ENCODE results near the gene KSR2. TPM values are rescaled to one million over a fixed set of nuclear protein-coding genes. Genes with fewer than 3 reads are reported as not detected.

The KSR2 gene
- total and polyA plus RNA-seq, 4 donors: 0.09 to 1.8 (median 0.37) TPM

DNA sequence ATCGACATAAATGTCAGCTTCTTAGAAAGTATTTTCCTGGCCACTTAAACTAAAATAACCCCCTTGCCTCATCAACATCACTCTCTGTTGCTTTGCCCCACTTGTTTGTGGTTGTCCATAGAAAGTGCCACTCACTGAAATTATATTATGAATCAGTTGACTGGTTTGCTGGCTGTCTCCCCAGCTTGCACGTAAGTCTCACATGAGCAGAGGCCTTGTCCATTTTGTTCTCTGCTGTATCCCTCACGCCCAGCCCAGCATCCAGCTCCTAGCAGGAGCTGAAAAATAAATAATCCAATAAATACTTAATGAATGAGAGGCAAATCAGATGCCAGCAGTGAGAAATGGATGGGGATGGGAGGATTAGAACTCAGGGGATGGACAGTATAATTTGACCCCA lies 159.3 kb downstream of the KSR2 start:
- Histone ChIP-seq H3K4me3 (no peak overlapping the region), H3K36me3 (ENCODE audit: control insufficient read depth in 4 of 4, insufficient read depth in 4 of 4, low read length in 4 of 4) (no peaks in the 10 kb centered on the region), H3K9me3 (ENCODE audit: control insufficient read depth in 4 of 4, insufficient read depth in 3 of 4, low read length in 3 of 4) (peaks cover 0 to 3% (median 0%) of the 10 kb centered on the region in 4 donors), H3K9ac (ENCODE audit: insufficient read depth in 1 of 2, low read length in 2 of 2) (no peak overlapping the region), H3K27me3 (ENCODE audit: control insufficient read depth in 3 of 3, insufficient read depth in 3 of 3, low read length in 2 of 3) (no peaks in the 10 kb centered on the region), H3K4me1 (ENCODE audit: control insufficient read depth in 5 of 5, insufficient read depth in 5 of 5, low read length in 5 of 5) (no peaks in the 10 kb centered on the region), H3K27ac (ENCODE audit: low read depth in 1 of 2, low read length in 1 of 2) (no peak overlapping the region)
- DNase-seq: no peak
- no peak for ATAC-seq (ENCODE audit: insufficient read depth, low FRiP score)
- TF ChIP-seq, protein P1, sequence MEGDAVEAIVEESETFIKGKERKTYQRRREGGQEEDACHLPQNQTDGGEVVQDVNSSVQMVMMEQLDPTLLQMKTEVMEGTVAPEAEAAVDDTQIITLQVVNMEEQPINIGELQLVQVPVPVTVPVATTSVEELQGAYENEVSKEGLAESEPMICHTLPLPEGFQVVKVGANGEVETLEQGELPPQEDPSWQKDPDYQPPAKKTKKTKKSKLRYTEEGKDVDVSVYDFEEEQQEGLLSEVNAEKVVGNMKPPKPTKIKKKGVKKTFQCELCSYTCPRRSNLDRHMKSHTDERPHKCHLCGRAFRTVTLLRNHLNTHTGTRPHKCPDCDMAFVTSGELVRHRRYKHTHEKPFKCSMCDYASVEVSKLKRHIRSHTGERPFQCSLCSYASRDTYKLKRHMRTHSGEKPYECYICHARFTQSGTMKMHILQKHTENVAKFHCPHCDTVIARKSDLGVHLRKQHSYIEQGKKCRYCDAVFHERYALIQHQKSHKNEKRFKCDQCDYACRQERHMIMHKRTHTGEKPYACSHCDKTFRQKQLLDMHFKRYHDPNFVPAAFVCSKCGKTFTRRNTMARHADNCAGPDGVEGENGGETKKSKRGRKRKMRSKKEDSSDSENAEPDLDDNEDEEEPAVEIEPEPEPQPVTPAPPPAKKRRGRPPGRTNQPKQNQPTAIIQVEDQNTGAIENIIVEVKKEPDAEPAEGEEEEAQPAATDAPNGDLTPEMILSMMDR (IDR thresholded peaks at IDR 0.05; ENCODE audit: control extremely low read depth, extremely low read depth): no peak
- WGBS, 2 donors: 75 to 78% methylated on average over 3 of the region's 3 CpGs

DNA sequence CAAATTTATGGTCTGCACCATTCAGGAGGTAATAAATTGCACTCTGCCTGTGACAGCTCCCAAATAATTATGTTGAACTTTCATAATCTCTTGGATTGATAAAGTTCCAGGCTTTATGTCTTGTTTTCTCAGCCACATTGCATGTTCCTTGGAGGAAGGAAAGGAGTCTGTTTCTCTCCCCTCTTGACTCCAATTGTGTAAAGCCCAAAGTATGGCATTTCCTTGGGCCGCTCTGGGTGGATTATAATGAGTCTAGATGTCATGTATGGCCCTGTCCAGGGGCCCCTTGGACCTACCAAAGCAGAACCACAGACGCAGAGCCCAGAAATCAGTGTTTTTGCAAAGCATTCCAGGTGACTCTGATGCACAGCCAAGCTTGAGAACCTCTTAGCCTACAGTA lies 160.8 kb downstream of the KSR2 start:
- peaks cover 0 to 3% (median 0%) of the 10 kb centered on the region in 4 donors for H3K9me3 ChIP-seq (ENCODE audit: control insufficient read depth in 4 of 4, insufficient read depth in 3 of 4, low read length in 3 of 4)
- H3K4me3 ChIP-seq: no peak overlapping the region
- ATAC-seq (ENCODE audit: insufficient read depth, low FRiP score) (no peak), DNase-seq (no peak)
- no peak overlapping the region for H3K9ac ChIP-seq (ENCODE audit: insufficient read depth in 1 of 2, low read length in 2 of 2)
- H3K4me1 ChIP-seq (ENCODE audit: control insufficient read depth in 5 of 5, insufficient read depth in 5 of 5, low read length in 5 of 5): no peaks in the 10 kb centered on the region
- TF ChIP-seq, protein P1 (IDR thresholded peaks at IDR 0.05; ENCODE audit: control extremely low read depth, extremely low read depth): no peak
- 28 to 57% methylated on average over 2 of the region's 2 CpGs for WGBS, 2 donors
- no peaks in the 10 kb centered on the region for H3K36me3 ChIP-seq (ENCODE audit: control insufficient read depth in 4 of 4, insufficient read depth in 4 of 4, low read length in 4 of 4)
- H3K27ac ChIP-seq (ENCODE audit: low read depth in 1 of 2, low read length in 1 of 2): no peak overlapping the region
- no peaks in the 10 kb centered on the region for H3K27me3 ChIP-seq (ENCODE audit: control insufficient read depth in 3 of 3, insufficient read depth in 3 of 3, low read length in 2 of 3)

DNA sequence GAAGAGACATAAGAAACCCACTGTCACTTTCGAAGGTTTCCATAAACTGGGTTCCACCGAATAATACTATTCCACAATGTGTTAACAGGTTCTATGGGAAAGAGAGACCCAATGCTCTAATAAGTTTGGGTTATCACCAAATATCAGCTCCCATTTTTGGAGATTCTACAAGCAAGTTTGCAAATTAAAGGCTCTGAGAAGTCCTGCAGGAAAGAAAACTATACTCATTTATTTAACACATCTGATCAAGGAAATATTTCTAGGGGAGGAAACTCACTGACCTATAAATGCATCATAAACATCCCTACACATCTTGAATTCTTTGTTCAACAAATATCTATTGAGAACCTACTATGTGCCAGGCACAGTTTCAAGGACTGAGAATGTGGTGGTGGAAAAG lies 161.4 kb downstream of the KSR2 start:
- H3K27ac ChIP-seq (ENCODE audit: low read depth in 1 of 2, low read length in 1 of 2): no peak overlapping the region
- DNase-seq: no peak
- ATAC-seq (ENCODE audit: insufficient read depth, low FRiP score): no peak
- H3K4me3 ChIP-seq: no peak overlapping the region
- WGBS, 2 donors: 94 to 96% methylated on average over 2 of the region's 2 CpGs
- H3K9me3 ChIP-seq (ENCODE audit: control insufficient read depth in 4 of 4, insufficient read depth in 3 of 4, low read length in 3 of 4): peaks cover 0 to 3% (median 0%) of the 10 kb centered on the region in 4 donors
- TF ChIP-seq, protein P1 (IDR thresholded peaks at IDR 0.05; ENCODE audit: control extremely low read depth, extremely low read depth): no peak
- H3K36me3 ChIP-seq (ENCODE audit: control insufficient read depth in 4 of 4, insufficient read depth in 4 of 4, low read length in 4 of 4): no peaks in the 10 kb centered on the region
- no peaks in the 10 kb centered on the region for H3K4me1 ChIP-seq (ENCODE audit: control insufficient read depth in 5 of 5, insufficient read depth in 5 of 5, low read length in 5 of 5)
- no peaks in the 10 kb centered on the region for H3K27me3 ChIP-seq (ENCODE audit: control insufficient read depth in 3 of 3, insufficient read depth in 3 of 3, low read length in 2 of 3)
- no peak overlapping the region for H3K9ac ChIP-seq (ENCODE audit: insufficient read depth in 1 of 2, low read length in 2 of 2)

DNA sequence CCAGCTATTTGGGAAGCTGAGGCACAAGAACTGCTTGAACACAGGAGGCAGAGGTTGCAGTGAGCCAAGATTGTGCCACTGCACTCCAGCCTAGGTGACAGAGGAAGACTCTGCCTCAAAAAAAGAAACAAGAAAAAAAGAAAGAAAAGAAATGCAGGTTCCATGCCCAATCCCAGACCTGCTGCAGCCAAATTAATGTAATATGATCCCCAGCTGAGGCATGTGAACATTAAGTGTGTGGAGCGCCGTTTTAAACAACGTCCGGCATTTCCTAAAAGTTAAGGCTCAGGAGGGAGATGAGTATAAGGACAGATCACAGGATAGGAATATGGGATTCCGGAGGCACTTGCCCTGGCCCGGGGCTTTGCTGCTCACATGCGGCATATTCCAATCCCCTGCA lies 162.9 kb downstream of the KSR2 start:
- TF ChIP-seq, protein P1 (IDR thresholded peaks at IDR 0.05; ENCODE audit: control extremely low read depth, extremely low read depth): no peak
- Histone ChIP-seq H3K9ac (ENCODE audit: insufficient read depth in 1 of 2, low read length in 2 of 2) (no peak overlapping the region), H3K27ac (ENCODE audit: low read depth in 1 of 2, low read length in 1 of 2) (no peak overlapping the region), H3K9me3 (ENCODE audit: control insufficient read depth in 4 of 4, insufficient read depth in 3 of 4, low read length in 3 of 4) (peaks cover 0 to 3% (median 0%) of the 10 kb centered on the region in 4 donors), H3K27me3 (ENCODE audit: control insufficient read depth in 3 of 3, insufficient read depth in 3 of 3, low read length in 2 of 3) (no peaks in the 10 kb centered on the region), H3K36me3 (ENCODE audit: control insufficient read depth in 4 of 4, insufficient read depth in 4 of 4, low read length in 4 of 4) (no peaks in the 10 kb centered on the region), H3K4me1 (ENCODE audit: control insufficient read depth in 5 of 5, insufficient read depth in 5 of 5, low read length in 5 of 5) (no peaks in the 10 kb centered on the region), H3K4me3 (no peak overlapping the region)
- WGBS, 2 donors: 62 to 75% methylated on average over 7 of the region's 7 CpGs
- no peak for DNase-seq
- no peak for ATAC-seq (ENCODE audit: insufficient read depth, low FRiP score)
